ENCODE data around the gene NCDN.

NCDN gene

DNA sequence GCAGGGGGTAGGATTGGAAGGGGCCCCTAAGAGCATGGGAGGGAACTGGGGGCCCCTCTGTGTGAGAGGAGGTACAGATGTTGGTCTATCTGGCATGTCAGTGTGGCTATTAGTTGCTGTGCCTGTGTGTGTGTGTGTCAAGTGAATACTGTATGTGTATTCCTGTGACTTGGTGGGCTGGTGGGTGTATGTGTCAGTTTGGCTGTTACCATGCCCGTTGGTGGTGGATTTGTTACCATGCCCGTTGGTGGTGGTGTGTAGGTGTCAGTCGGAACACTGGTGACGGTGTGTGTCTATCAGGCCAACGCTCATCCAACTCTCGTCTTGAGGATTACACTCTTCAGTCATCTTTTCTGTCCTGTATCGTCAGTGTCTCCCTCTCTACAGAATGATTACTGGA is 38.1 kb downstream of the NCDN start:
- Histone ChIP-seq H4K8ac (ENCODE audit: low read depth, low read length) (no peak overlapping the region), H3K18ac (ENCODE audit: low read length) (no peak overlapping the region)

DNA sequence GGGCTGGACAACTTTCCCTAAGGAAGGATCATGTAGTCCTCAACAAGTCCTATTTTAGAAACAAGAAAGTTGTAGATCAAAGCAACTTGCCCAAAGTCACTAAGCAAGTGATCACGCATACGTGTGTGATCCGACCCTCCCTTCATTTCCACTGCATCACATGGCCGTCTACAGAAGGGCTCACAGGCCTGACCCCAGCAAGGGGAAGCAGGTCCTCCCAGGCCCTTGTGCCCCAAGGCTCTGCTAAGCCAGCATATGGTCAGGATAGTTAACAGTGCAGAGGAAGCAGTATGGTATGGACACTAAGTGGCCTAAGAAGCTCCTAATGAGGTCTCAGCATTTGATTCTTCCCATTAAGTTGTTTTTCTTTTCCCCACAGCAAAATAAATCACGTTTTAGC is 40.3 kb downstream of the NCDN start:
- H3K9me3 ChIP-seq (replicated peaks in 1 of 2; ENCODE audit: control insufficient read depth in 2 of 2, insufficient read depth in 1 of 2, low read depth in 1 of 2, low read length in 2 of 2), result no peaks in the 10 kb centered on the region
- no peak overlapping the region for H2BK120ac ChIP-seq (ENCODE audit: low read depth, low read length)
- no peak overlapping the region for H4K8ac ChIP-seq (ENCODE audit: low read depth, low read length)
- H2BK12ac ChIP-seq (ENCODE audit: low read length), result no peak overlapping the region
- H2AK5ac ChIP-seq (ENCODE audit: low read depth, low read length), result no peak overlapping the region
- H3K18ac ChIP-seq (ENCODE audit: low read length), result no peak overlapping the region
- no peak for DNase-seq (ENCODE audit: low spot score)
- H3K27me3 ChIP-seq (ENCODE audit: control insufficient read depth in 3 of 3, insufficient read depth in 3 of 3, low read depth in 1 of 3, low read length in 3 of 3), result no peaks in the 10 kb centered on the region
- H3K4ac ChIP-seq (ENCODE audit: low read length), result no peak overlapping the region
- H2AFZ ChIP-seq (ENCODE audit: low read length), result no peak overlapping the region
- H3K4me1 ChIP-seq (ENCODE audit: control insufficient read depth in 2 of 2, insufficient read depth in 1 of 2, low read depth in 1 of 2, low read length in 2 of 2), result no peaks in the 10 kb centered on the region
- no peak overlapping the region for H3K4me2 ChIP-seq (ENCODE audit: insufficient read depth, low read length, poor library complexity, severe bottlenecking)
- no peak overlapping the region for H3K23ac ChIP-seq (ENCODE audit: low read depth, low read length, poor library complexity)
- H3K14ac ChIP-seq (ENCODE audit: low read length), result no peak overlapping the region
- no peak overlapping the region for H2BK5ac ChIP-seq (ENCODE audit: low read length)
- no peak overlapping the region for H4K91ac ChIP-seq (ENCODE audit: low read depth, low read length, poor library complexity)
- H3K79me1 ChIP-seq (ENCODE audit: low read depth, low read length), result no peaks in the 10 kb centered on the region
- H3K4me3 ChIP-seq (ENCODE audit: low read length in 2 of 2), result no peak overlapping the region
- no CpG with 5 or more reads among the region's 5 CpGs for WGBS, 2 donors (ENCODE audit: extremely low coverage in 2 of 2, insufficient read length in 2 of 2, insufficient replicate concordance in 1 of 2)
- H2BK15ac ChIP-seq (ENCODE audit: low read length), result no peak overlapping the region
- peaks cover 8 to 49% of the 10 kb centered on the region in 2 donors for H3K36me3 ChIP-seq (replicated peaks in 1 of 2; ENCODE audit: control insufficient read depth in 2 of 2, insufficient read depth in 2 of 2, low read length in 2 of 2)
- no peak overlapping the region for H3K9ac ChIP-seq (ENCODE audit: low read depth, low read length, poor library complexity)
- no peak overlapping the region for H3K27ac ChIP-seq (replicated peaks; ENCODE audit: low read length)

More for the DNA sequence above, 38.1 kb downstream of the NCDN start:
- no peak overlapping the region for H3K4ac ChIP-seq (ENCODE audit: low read length)
- H2AK5ac ChIP-seq (ENCODE audit: low read depth, low read length), result no peak overlapping the region
- H2BK120ac ChIP-seq (ENCODE audit: low read depth, low read length), result no peak overlapping the region
- H3K9me3 ChIP-seq (replicated peaks in 1 of 2; ENCODE audit: control insufficient read depth in 2 of 2, insufficient read depth in 1 of 2, low read depth in 1 of 2, low read length in 2 of 2), result no peaks in the 10 kb centered on the region
- H3K36me3 ChIP-seq (replicated peaks in 1 of 2; ENCODE audit: control insufficient read depth in 2 of 2, insufficient read depth in 2 of 2, low read length in 2 of 2), result peaks cover 5 to 29% of the 10 kb centered on the region in 2 donors
- no peak overlapping the region for H3K27ac ChIP-seq (replicated peaks; ENCODE audit: low read length)
- H3K4me3 ChIP-seq (ENCODE audit: low read length in 2 of 2), result peak overlapping the region in 1 of 2 donors; percentile 22
- no peak for DNase-seq (ENCODE audit: low spot score)
- no peaks in the 10 kb centered on the region for H3K4me1 ChIP-seq (ENCODE audit: control insufficient read depth in 2 of 2, insufficient read depth in 1 of 2, low read depth in 1 of 2, low read length in 2 of 2)
- no peak overlapping the region for H2BK15ac ChIP-seq (ENCODE audit: low read length)
- no peak overlapping the region for H2BK5ac ChIP-seq (ENCODE audit: low read length)
- no peaks in the 10 kb centered on the region for H3K27me3 ChIP-seq (ENCODE audit: control insufficient read depth in 3 of 3, insufficient read depth in 3 of 3, low read depth in 1 of 3, low read length in 3 of 3)
- no peak overlapping the region for H4K91ac ChIP-seq (ENCODE audit: low read depth, low read length, poor library complexity)
- no peaks in the 10 kb centered on the region for H3K79me1 ChIP-seq (ENCODE audit: low read depth, low read length)
- H3K14ac ChIP-seq (ENCODE audit: low read length), result no peak overlapping the region
- peak overlapping the region; percentile 65 for H3K9ac ChIP-seq (ENCODE audit: low read depth, low read length, poor library complexity)
- no CpG with 5 or more reads among the region's 7 CpGs for WGBS, 2 donors (ENCODE audit: extremely low coverage in 2 of 2, insufficient read length in 2 of 2, insufficient replicate concordance in 1 of 2)
- no peak overlapping the region for H2BK12ac ChIP-seq (ENCODE audit: low read length)
- H2AFZ ChIP-seq (ENCODE audit: low read length), result no peak overlapping the region
- H3K23ac ChIP-seq (ENCODE audit: low read depth, low read length, poor library complexity), result no peak overlapping the region
- no peak overlapping the region for H3K4me2 ChIP-seq (ENCODE audit: insufficient read depth, low read length, poor library complexity, severe bottlenecking)

GRCh38 chr1:35598895-35599294 is 41.3 kb downstream of the NCDN start:
- Histone ChIP-seq H2AK5ac (ENCODE audit: low read depth, low read length) (no peak overlapping the region), H3K4ac (ENCODE audit: low read length) (no peak overlapping the region), H2BK15ac (ENCODE audit: low read length) (no peak overlapping the region), H3K79me1 (ENCODE audit: low read depth, low read length) (no peaks in the 10 kb centered on the region), H3K27me3 (ENCODE audit: control insufficient read depth in 3 of 3, insufficient read depth in 3 of 3, low read depth in 1 of 3, low read length in 3 of 3) (no peaks in the 10 kb centered on the region), H3K9ac (ENCODE audit: low read depth, low read length, poor library complexity) (no peak overlapping the region), H3K9me3 (replicated peaks in 1 of 2; ENCODE audit: control insufficient read depth in 2 of 2, insufficient read depth in 1 of 2, low read depth in 1 of 2, low read length in 2 of 2) (peaks cover 0 to 2% of the 10 kb centered on the region in 2 donors), H3K14ac (ENCODE audit: low read length) (no peak overlapping the region), H3K4me1 (ENCODE audit: control insufficient read depth in 2 of 2, insufficient read depth in 1 of 2, low read depth in 1 of 2, low read length in 2 of 2) (no peaks in the 10 kb centered on the region), H2BK5ac (ENCODE audit: low read length) (no peak overlapping the region), H3K4me3 (ENCODE audit: low read length in 2 of 2) (no peak overlapping the region), H3K23ac (ENCODE audit: low read depth, low read length, poor library complexity) (no peak overlapping the region), H2BK12ac (ENCODE audit: low read length) (no peak overlapping the region), H4K8ac (ENCODE audit: low read depth, low read length) (no peak overlapping the region), H3K27ac (replicated peaks; ENCODE audit: low read length) (no peak overlapping the region), H2BK120ac (ENCODE audit: low read depth, low read length) (no peak overlapping the region), H4K91ac (ENCODE audit: low read depth, low read length, poor library complexity) (no peak overlapping the region), H3K4me2 (ENCODE audit: insufficient read depth, low read length, poor library complexity, severe bottlenecking) (no peak overlapping the region), H2AFZ (ENCODE audit: low read length) (no peak overlapping the region), H3K18ac (ENCODE audit: low read length) (no peak overlapping the region), H3K36me3 (replicated peaks in 1 of 2; ENCODE audit: control insufficient read depth in 2 of 2, insufficient read depth in 2 of 2, low read length in 2 of 2) (peaks cover 16 to 60% of the 10 kb centered on the region in 2 donors)
- WGBS, 2 donors (ENCODE audit: extremely low coverage in 2 of 2, insufficient read length in 2 of 2, insufficient replicate concordance in 1 of 2), result no CpG with 5 or more reads among the region's 2 CpGs
- no peak for DNase-seq (ENCODE audit: low spot score)

GRCh38 chr1:35599411-35599810 is 41.8 kb downstream of the NCDN start:
- H3K9me3 ChIP-seq (replicated peaks in 1 of 2; ENCODE audit: control insufficient read depth in 2 of 2, insufficient read depth in 1 of 2, low read depth in 1 of 2, low read length in 2 of 2), result peaks cover 0 to 2% of the 10 kb centered on the region in 2 donors
- no peak overlapping the region for H2AFZ ChIP-seq (ENCODE audit: low read length)
- no peak overlapping the region for H2BK120ac ChIP-seq (ENCODE audit: low read depth, low read length)
- H3K4me2 ChIP-seq (ENCODE audit: insufficient read depth, low read length, poor library complexity, severe bottlenecking), result no peak overlapping the region
- no peak overlapping the region for H3K4me3 ChIP-seq (ENCODE audit: low read length in 2 of 2)
- H4K8ac ChIP-seq (ENCODE audit: low read depth, low read length), result no peak overlapping the region
- H4K91ac ChIP-seq (ENCODE audit: low read depth, low read length, poor library complexity), result no peak overlapping the region
- no peak for DNase-seq (ENCODE audit: low spot score)
- H2AK5ac ChIP-seq (ENCODE audit: low read depth, low read length), result no peak overlapping the region
- no peaks in the 10 kb centered on the region for H3K27me3 ChIP-seq (ENCODE audit: control insufficient read depth in 3 of 3, insufficient read depth in 3 of 3, low read depth in 1 of 3, low read length in 3 of 3)
- H3K4me1 ChIP-seq (ENCODE audit: control insufficient read depth in 2 of 2, insufficient read depth in 1 of 2, low read depth in 1 of 2, low read length in 2 of 2), result no peaks in the 10 kb centered on the region
- no peaks in the 10 kb centered on the region for H3K79me1 ChIP-seq (ENCODE audit: low read depth, low read length)
- no peak overlapping the region for H2BK12ac ChIP-seq (ENCODE audit: low read length)
- no peak overlapping the region for H3K9ac ChIP-seq (ENCODE audit: low read depth, low read length, poor library complexity)
- no peak overlapping the region for H3K27ac ChIP-seq (replicated peaks; ENCODE audit: low read length)
- 100% methylated on average over 2 of the region's 3 CpGs; no CpG with 5 or more reads in 1 of the 2 donors for WGBS, 2 donors (ENCODE audit: extremely low coverage in 2 of 2, insufficient read length in 2 of 2, insufficient replicate concordance in 1 of 2)
- no peak overlapping the region for H3K4ac ChIP-seq (ENCODE audit: low read length)
- H2BK5ac ChIP-seq (ENCODE audit: low read length), result no peak overlapping the region
- H3K23ac ChIP-seq (ENCODE audit: low read depth, low read length, poor library complexity), result no peak overlapping the region
- no peak overlapping the region for H3K14ac ChIP-seq (ENCODE audit: low read length)
- no peak overlapping the region for H3K18ac ChIP-seq (ENCODE audit: low read length)
- no peak overlapping the region for H2BK15ac ChIP-seq (ENCODE audit: low read length)
- H3K36me3 ChIP-seq (replicated peaks in 1 of 2; ENCODE audit: control insufficient read depth in 2 of 2, insufficient read depth in 2 of 2, low read length in 2 of 2), result peaks cover 16 to 64% of the 10 kb centered on the region in 2 donors
